Nephron progenitor cell (in vitro differentiated cells): Measurements from ENCODE around the gene LRRC18.
A peak's percentile ranks its signal among the peaks of the same experiment; 100 is the strongest.

Experiments used
- DNase-seq: peaks from one replicate; pipeline ENCODE4 v3.0.0; 2021
- H3K27ac Mint-ChIP-seq: 2 replicates; pipeline ENCODE4 v1.8.0; 2021; ENCODE audit warnings: mild to moderate bottlenecking, moderate library complexity, mixed read lengths
- H3K27me3 Mint-ChIP-seq: 2 replicates; pipeline ENCODE4 v1.8.0; 2021; ENCODE audit warnings: mild to moderate bottlenecking, low read depth, mixed read lengths; ENCODE audit not compliant: poor library complexity
- H3K36me3 Mint-ChIP-seq: 2 replicates; pipeline ENCODE4 v1.8.0; 2021; ENCODE audit warnings: low read depth, mixed read lengths
- H3K4me1 Mint-ChIP-seq: 2 replicates; pipeline ENCODE4 v1.8.0; 2021; ENCODE audit warnings: mixed read lengths
- H3K4me3 Mint-ChIP-seq: 2 replicates; pipeline ENCODE4 v1.8.0; 2021; ENCODE audit warnings: mild to moderate bottlenecking, moderate library complexity, mixed read lengths
- H3K9me3 Mint-ChIP-seq: 2 replicates; pipeline ENCODE4 v1.8.0; 2021; ENCODE audit warnings: mild to moderate bottlenecking, moderate library complexity, mixed read lengths
- TF ChIP-seq, protein P1 (sequence below): fragments of 200-600 bp; sonication (generic); IDR thresholded peaks from 2 replicates; pipeline ENCODE4 v1.5.0; 2021; ENCODE audit warnings: antibody characterized with exemption

Gene LRRC18

DNA sequence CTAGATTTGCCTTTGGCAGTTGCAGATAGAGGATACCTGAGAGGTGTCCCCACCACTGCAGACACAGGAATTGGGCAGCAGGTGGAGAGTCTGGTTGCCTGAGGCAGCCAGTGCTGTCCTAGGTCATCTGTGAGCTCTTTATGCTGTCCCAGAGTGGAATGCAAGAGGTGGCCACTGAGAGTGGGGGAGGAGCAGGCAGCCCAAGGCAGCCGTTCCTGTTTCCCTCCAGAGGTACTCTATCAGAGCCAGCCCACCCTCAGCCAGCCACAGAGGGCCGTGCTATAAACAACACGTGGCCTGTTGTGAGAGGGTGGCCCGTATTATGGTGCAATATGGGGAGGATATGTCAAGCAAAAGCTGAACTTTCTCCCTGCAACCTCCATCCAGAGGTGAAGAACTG is 8.5 kb downstream of the LRRC18 start:
- Mint-ChIP-seq H3K9me3 (no peaks in the 10 kb centered on the region), H3K27me3 (peaks cover 20% of the 10 kb centered on the region), H3K27ac (no peak overlapping the region), H3K36me3 (no peaks in the 10 kb centered on the region), H3K4me1 (peaks cover 45% of the 10 kb centered on the region), H3K4me3 (no peak overlapping the region)
- TF ChIP-seq, protein P1, sequence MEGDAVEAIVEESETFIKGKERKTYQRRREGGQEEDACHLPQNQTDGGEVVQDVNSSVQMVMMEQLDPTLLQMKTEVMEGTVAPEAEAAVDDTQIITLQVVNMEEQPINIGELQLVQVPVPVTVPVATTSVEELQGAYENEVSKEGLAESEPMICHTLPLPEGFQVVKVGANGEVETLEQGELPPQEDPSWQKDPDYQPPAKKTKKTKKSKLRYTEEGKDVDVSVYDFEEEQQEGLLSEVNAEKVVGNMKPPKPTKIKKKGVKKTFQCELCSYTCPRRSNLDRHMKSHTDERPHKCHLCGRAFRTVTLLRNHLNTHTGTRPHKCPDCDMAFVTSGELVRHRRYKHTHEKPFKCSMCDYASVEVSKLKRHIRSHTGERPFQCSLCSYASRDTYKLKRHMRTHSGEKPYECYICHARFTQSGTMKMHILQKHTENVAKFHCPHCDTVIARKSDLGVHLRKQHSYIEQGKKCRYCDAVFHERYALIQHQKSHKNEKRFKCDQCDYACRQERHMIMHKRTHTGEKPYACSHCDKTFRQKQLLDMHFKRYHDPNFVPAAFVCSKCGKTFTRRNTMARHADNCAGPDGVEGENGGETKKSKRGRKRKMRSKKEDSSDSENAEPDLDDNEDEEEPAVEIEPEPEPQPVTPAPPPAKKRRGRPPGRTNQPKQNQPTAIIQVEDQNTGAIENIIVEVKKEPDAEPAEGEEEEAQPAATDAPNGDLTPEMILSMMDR: no peak
- peak; percentile 24 for DNase-seq

GRCh38 chr10:48929413-48929990 is 10.1 kb downstream of the LRRC18 start:
- no peaks in the 10 kb centered on the region for H3K9me3 Mint-ChIP-seq
- H3K27me3 Mint-ChIP-seq: peaks cover 22% of the 10 kb centered on the region

GRCh38 chr10:48926764-48927540 is 12.7 kb downstream of the LRRC18 start:
- Mint-ChIP-seq H3K27ac (no peak overlapping the region), H3K27me3 (peaks cover 9% of the 10 kb centered on the region)

More at GRCh38 chr10:48929413-48929990, 10.1 kb downstream of the LRRC18 start:
- Mint-ChIP-seq H3K27ac (no peak overlapping the region), H3K4me1 (peaks cover 35% of the 10 kb centered on the region), H3K4me3 (no peak overlapping the region), H3K36me3 (no peaks in the 10 kb centered on the region)
- TF ChIP-seq, protein P1: no peak
- DNase-seq: no peak

GRCh38 chr10:48926255-48926654 is 13.4 kb downstream of the LRRC18 start:
- no peak overlapping the region for H3K4me3 Mint-ChIP-seq
- DNase-seq: no peak
- H3K36me3 Mint-ChIP-seq: no peaks in the 10 kb centered on the region
- peaks cover 5% of the 10 kb centered on the region for H3K27me3 Mint-ChIP-seq
- H3K9me3 Mint-ChIP-seq: no peaks in the 10 kb centered on the region
- peaks cover 31% of the 10 kb centered on the region for H3K4me1 Mint-ChIP-seq
- H3K27ac Mint-ChIP-seq: no peak overlapping the region
- TF ChIP-seq, protein P1: no peak

More at GRCh38 chr10:48926764-48927540, 12.7 kb downstream of the LRRC18 start:
- Mint-ChIP-seq H3K9me3 (no peaks in the 10 kb centered on the region), H3K4me3 (no peak overlapping the region), H3K36me3 (no peaks in the 10 kb centered on the region), H3K4me1 (peaks cover 35% of the 10 kb centered on the region)
- no peak for DNase-seq
- TF ChIP-seq, protein P1: no peak

DNA sequence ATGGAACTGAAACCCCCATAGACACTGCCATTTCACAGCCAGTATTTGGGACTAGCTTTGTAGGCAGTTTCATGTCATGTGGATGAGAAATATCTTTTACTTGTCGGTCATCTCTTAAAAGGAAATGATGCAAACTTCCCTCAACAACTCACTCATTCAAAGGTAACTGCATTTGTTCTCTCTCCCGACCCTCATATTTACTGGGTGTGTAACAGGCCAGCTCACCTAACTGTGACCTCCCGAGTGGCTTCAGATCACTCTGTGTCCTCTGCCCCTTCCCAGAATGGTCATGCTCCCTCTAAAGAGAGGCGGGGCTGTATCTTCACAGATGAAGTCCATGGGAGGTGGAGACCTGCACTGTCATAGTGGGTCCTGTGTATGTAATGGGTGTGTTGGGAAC is 14.7 kb downstream of the LRRC18 start:
- H3K27ac Mint-ChIP-seq: no peak overlapping the region

More for the DNA sequence above, 14.7 kb downstream of the LRRC18 start:
- Mint-ChIP-seq H3K9me3 (no peaks in the 10 kb centered on the region), H3K27me3 (peaks cover 5% of the 10 kb centered on the region), H3K4me3 (no peak overlapping the region), H3K36me3 (no peaks in the 10 kb centered on the region), H3K4me1 (peaks cover 21% of the 10 kb centered on the region)
- DNase-seq: no peak
- TF ChIP-seq, protein P1: no peak
